ENCODE results near the gene ENTPD1.

DNA sequence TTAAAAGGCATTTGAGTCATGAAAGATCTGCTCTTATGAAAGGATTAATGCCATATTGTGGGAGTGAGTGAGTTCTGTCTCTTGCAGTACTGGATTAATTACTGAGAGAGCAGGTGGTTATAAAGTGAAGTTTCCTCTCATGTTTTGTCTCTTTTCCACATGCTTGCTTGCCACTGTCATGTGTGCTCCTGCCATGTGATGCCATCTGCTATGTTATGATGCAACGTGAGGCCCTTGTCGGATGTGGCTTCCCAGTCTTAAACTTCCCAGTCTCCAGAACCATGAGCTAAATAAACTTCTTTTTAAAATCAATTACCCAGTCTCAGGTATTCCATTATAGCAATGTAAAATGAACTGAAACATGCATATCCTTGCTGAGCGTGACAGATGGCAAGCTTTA is 39.5 kb upstream of the ENTPD1 start:
- TF ChIP-seq, protein P1, sequence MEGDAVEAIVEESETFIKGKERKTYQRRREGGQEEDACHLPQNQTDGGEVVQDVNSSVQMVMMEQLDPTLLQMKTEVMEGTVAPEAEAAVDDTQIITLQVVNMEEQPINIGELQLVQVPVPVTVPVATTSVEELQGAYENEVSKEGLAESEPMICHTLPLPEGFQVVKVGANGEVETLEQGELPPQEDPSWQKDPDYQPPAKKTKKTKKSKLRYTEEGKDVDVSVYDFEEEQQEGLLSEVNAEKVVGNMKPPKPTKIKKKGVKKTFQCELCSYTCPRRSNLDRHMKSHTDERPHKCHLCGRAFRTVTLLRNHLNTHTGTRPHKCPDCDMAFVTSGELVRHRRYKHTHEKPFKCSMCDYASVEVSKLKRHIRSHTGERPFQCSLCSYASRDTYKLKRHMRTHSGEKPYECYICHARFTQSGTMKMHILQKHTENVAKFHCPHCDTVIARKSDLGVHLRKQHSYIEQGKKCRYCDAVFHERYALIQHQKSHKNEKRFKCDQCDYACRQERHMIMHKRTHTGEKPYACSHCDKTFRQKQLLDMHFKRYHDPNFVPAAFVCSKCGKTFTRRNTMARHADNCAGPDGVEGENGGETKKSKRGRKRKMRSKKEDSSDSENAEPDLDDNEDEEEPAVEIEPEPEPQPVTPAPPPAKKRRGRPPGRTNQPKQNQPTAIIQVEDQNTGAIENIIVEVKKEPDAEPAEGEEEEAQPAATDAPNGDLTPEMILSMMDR (IDR thresholded peaks at IDR 0.05): no peak
- no peak for TF ChIP-seq POLR2A (IDR thresholded peaks at IDR 0.05)

Measured in thyroid gland (tissue), 4 donors.